Transverse colon (tissue), 4 donors: ENCODE measurements around the gene WDFY2.

ENCODE experiments used
- POLR2A ChIP-seq: fragments of 450-650 bp; IDR thresholded peaks from one replicate; pipeline ENCODE4 v1.6.1; 2016; ENCODE audit warnings: antibody characterized with exemption, mild to moderate bottlenecking, moderate library complexity
- POLR2AphosphoS5 ChIP-seq, 3 donors: sonication (generic); formaldehyde crosslinking; IDR thresholded peaks; one replicate each; pipeline ENCODE4 v1.6.1; 2016; ENCODE audit warnings: antibody characterized with exemption in 3 of 3
- TF ChIP-seq, protein P1 (sequence below), 5 experiments: fragments of 200-600 bp in 3 of 5; fragments of 450-650 bp in 2 of 5; sonication (generic) in 3 of 5; IDR thresholded peaks; 1 replicate in 2 of 5; 2 replicates in 3 of 5; pipeline ENCODE4 v1.5.1; 2016 to 2017; ENCODE audit warnings: antibody characterized with exemption in 5 of 5, inconsistent platforms in 3 of 5, mild to moderate bottlenecking in 2 of 5, moderate library complexity in 1 of 5

DNA sequence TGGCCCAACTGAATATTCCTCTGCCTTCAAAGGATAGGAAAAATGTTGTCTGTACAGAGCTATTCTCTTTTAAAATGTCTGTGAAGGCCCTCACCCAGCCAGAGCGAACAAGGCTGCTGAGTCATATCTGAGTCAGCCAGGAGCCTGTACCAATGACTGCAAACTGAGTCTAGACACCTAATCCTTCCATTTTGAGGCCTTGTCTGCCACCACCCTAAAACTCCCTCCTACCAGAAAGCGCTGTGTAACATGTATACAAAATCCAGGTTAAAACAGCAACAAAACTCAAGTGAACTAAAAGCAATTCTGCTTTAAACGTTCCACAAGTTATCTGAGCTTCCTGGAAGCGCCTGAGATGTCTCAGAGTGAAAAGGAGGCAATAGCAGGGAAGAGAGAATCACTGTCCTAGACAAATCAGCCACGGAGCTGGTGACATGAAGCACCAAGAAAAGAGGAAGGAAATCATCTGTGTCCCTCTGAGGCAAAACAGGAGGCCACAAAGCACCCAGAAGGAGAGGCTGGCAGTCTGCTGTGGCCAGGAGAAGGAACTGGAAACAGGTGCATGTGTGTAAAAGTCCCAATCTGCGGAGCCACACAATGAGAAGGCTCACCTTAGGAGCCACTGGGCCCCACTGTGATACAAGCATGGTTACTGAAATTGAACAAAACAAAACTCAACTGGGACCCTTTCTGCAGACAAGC, 209.5 kb downstream of the WDFY2 start:
- TF ChIP-seq POLR2A (no peak), POLR2AphosphoS5 (IDR thresholded peaks at IDR 0.05) (no peak)
- TF ChIP-seq, protein P1, sequence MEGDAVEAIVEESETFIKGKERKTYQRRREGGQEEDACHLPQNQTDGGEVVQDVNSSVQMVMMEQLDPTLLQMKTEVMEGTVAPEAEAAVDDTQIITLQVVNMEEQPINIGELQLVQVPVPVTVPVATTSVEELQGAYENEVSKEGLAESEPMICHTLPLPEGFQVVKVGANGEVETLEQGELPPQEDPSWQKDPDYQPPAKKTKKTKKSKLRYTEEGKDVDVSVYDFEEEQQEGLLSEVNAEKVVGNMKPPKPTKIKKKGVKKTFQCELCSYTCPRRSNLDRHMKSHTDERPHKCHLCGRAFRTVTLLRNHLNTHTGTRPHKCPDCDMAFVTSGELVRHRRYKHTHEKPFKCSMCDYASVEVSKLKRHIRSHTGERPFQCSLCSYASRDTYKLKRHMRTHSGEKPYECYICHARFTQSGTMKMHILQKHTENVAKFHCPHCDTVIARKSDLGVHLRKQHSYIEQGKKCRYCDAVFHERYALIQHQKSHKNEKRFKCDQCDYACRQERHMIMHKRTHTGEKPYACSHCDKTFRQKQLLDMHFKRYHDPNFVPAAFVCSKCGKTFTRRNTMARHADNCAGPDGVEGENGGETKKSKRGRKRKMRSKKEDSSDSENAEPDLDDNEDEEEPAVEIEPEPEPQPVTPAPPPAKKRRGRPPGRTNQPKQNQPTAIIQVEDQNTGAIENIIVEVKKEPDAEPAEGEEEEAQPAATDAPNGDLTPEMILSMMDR (IDR thresholded peaks at IDR 0.05): no peak
